GM13977 (cell line): Measurements from ENCODE around the gene FFAR3.

Experiments used
- DNase-seq: peaks from one replicate; pipeline ENCODE4 v3.0.0; 2012; ENCODE audit warnings: low spot score
- CTCF ChIP-seq: IDR thresholded peaks from 2 replicates; pipeline ENCODE4 v1.5.1; 2012; ENCODE audit warnings: mild to moderate bottlenecking, control low read depth; ENCODE audit not compliant: insufficient read depth; ENCODE audit errors: extremely low read depth, missing control alignments
- in situ Hi-C: fragments of 300-500 bp; cut with MboI; formaldehyde crosslinking; loops from one replicate; pipeline ENCODE4 v1.12.0; 2022; ENCODE audit warnings: low sequenced_read_pairs, low pct_unique_long_range_greater_than_20kb, mixed read lengths, inconsistent platforms; ENCODE audit not compliant: unreplicated experiment

Gene FFAR3

GRCh38 chr19:35329323-35329722 lies 28.9 kb upstream of the FFAR3 start:
- TF ChIP-seq CTCF, result no peak
- in situ Hi-C loops, result no loop called here

GRCh38 chr19:35330475-35330874 lies 27.8 kb upstream of the FFAR3 start:
- DNase-seq, result peak; percentile 75
- in situ Hi-C loops, result no loop called here

More at GRCh38 chr19:35329323-35329722, 28.9 kb upstream of the FFAR3 start:
- no peak for DNase-seq

DNA sequence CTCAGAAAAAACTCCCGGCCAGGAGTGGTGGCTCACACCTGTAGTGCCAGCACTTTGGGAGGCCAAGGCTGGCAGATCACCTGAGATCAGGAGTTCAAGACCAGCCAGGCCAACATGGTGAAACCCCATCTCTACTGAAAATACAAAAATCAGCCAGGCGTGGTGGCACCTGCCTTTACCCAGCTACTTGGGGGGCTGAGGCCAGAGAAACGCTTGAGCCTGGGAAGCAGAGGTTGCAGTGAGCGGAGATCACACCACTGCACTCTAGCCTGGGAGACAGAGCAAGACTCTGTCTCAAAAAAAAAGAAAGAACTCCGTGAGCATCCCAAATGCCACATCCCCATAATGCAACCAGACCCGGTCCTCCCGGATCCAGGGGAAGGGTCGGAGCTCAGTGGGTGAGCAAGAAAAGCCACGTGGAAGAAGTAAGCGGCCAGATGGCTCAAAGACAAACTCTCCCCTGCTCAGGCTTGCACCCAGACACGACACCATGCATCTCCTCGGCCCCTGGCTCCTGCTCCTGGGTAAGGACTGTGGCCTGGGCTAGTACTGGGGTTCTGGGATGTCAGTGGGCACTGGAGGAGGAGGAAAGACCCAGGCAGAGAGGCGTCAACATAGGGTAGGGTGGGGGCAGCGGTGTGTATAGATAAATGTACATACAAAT lies 26.6 kb upstream of the FFAR3 start:
- in situ Hi-C loops, result no loop called here
- TF ChIP-seq CTCF, result no peak
- no peak for DNase-seq

More at GRCh38 chr19:35330475-35330874, 27.8 kb upstream of the FFAR3 start:
- no peak for TF ChIP-seq CTCF

- in situ Hi-C loops, result no loop called here
- DNase-seq, result no peak
- TF ChIP-seq CTCF, result peak; percentile 20
These were observed 25.4 kb upstream of the FFAR3 start for GRCh38 chr19:35332817-35333216.

- DNase-seq, result no peak
- TF ChIP-seq CTCF, result no peak
- in situ Hi-C loops, result no loop called here
These were observed 24.0 kb upstream of the FFAR3 start for GRCh38 chr19:35334144-35334753.

DNA sequence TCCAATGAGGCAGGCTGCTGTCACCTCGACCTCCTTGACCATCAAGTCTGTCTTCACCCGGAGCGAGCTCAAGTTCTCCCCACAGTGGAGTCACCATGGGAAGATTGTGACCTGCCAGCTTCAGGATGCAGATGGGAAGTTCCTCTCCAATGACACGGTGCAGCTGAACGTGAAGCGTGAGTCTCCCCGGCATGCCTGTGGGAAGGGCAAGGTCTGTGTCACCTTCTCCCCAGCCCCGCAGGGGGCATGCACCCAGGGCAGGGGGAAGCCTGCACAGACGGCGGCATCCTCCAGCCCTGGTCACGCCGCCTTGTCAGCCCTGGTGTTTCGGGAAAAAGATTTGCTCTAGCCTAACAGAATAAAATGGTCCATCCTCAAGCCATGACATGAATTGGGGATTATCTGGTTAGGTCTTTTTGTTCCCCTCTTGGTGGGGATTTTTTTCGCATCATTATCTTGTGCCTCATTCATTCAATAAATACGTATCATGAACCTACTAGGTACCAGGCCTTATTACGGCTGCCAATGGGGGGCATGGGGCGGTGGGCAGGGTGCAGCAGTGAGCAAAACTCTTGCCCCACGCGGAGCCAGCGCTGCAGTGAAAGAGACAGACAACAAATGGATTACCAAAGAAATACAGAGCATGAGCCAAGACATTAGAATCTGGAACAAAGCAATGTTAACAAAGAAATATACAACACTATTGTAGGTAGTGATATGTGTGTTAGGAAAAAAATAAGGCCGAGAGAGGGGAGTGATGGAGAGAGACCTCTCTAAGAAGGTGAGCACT lies 21.9 kb upstream of the FFAR3 start:
- no peak for TF ChIP-seq CTCF
- DNase-seq, result no peak
- in situ Hi-C loops, result no loop called here
